DOHH2 (cell line): ENCODE data around the gene B3GLCT.

Experiments
- H3F3A ChIP-seq: fragments of 200-600 bp; sonication (generic), shearing (Covaris generic); 2 replicates; pipeline ENCODE4 v1.6.0; 2016; ENCODE audit warnings: antibody characterized with exemption, mild to moderate bottlenecking; ENCODE audit not compliant: control insufficient read depth, insufficient read depth
- H3K27ac ChIP-seq: fragments of 200-600 bp; sonication (generic); 2 replicates; pipeline ENCODE4 v1.5.1; 2014; ENCODE audit warnings: low read depth, mild to moderate bottlenecking, low read length, moderate library complexity
- H3K27me3 ChIP-seq: fragments of 200-600 bp; sonication (generic); 2 replicates; pipeline ENCODE4 v1.6.1; 2014; ENCODE audit warnings: mild to moderate bottlenecking, low read length, mixed read lengths; ENCODE audit not compliant: control insufficient read depth
- H3K36me3 ChIP-seq: fragments of 200-600 bp; sonication (generic); 2 replicates; pipeline ENCODE4 v1.6.1; 2014; ENCODE audit warnings: mild to moderate bottlenecking, low read length, moderate library complexity, mixed read lengths; ENCODE audit not compliant: control insufficient read depth
- H3K4me1 ChIP-seq: fragments of 200-600 bp; sonication (generic); 2 replicates; pipeline ENCODE4 v1.6.1; 2014; ENCODE audit warnings: mild to moderate bottlenecking, low read length, mixed read lengths; ENCODE audit not compliant: control insufficient read depth
- H3K4me2 ChIP-seq: fragments of 200-600 bp; sonication (generic); 2 replicates; pipeline ENCODE4 v1.6.0; 2014; ENCODE audit warnings: mild to moderate bottlenecking, low read length, moderate library complexity
- H3K4me3 ChIP-seq: fragments of 200-600 bp; sonication (generic); 2 replicates; pipeline ENCODE4 v1.5.1; 2014; ENCODE audit warnings: mild to moderate bottlenecking, low read length, mixed read lengths
- H3K79me2 ChIP-seq: fragments of 200-600 bp; sonication (generic); 2 replicates; pipeline ENCODE4 v1.6.1; 2014; ENCODE audit warnings: mild to moderate bottlenecking, low read length, mixed read lengths; ENCODE audit not compliant: control insufficient read depth
- H3K9me2 ChIP-seq: fragments of 200-600 bp; sonication (generic); replicated peaks from 2 replicates; pipeline ENCODE4 v1.6.1; 2014; ENCODE audit warnings: mild to moderate bottlenecking, low read length, mixed read lengths; ENCODE audit not compliant: control insufficient read depth
- H3K9me3 ChIP-seq: fragments of 200-600 bp; sonication (generic); 2 replicates; pipeline ENCODE4 v1.6.1; 2014; ENCODE audit warnings: antibody characterized with exemption, low read length, mixed read lengths; ENCODE audit not compliant: control insufficient read depth, insufficient read depth
- H4K20me1 ChIP-seq: fragments of 200-600 bp; sonication (generic); 2 replicates; pipeline ENCODE4 v1.6.0; 2014; ENCODE audit warnings: low read depth, mild to moderate bottlenecking, antibody characterized with exemption, low read length, moderate library complexity; ENCODE audit not compliant: control insufficient read depth, insufficient read depth
- CTCF ChIP-seq: fragments of 200-600 bp; sonication (generic); IDR thresholded peaks from one replicate; pipeline ENCODE4 v1.5.1; 2014; ENCODE audit warnings: antibody characterized with exemption, mild to moderate bottlenecking, low read depth, low read length; ENCODE audit not compliant: poor library complexity, severe bottlenecking
- EZH2phosphoT487 ChIP-seq: fragments of 200-600 bp; sonication (generic); IDR thresholded peaks from 2 replicates; pipeline ENCODE4 v1.6.1; 2017; ENCODE audit warnings: borderline replicate concordance, mild to moderate bottlenecking, antibody characterized with exemption, low read length, moderate library complexity, mixed read lengths

Gene B3GLCT

GRCh38 chr13:31161557-31162150 is 38.1 kb upstream of the B3GLCT start, which contains the start of gene HSPH1:
Gene HSPH1, minus strand, starts transcription at chr13:31161904. Its CDS starts 322 bp downstream, at chr13:31161582.
- H3K4me1 ChIP-seq, result peaks cover 25% of the 10 kb centered on the region
- TF ChIP-seq EZH2phosphoT487 (no peak), CTCF (peak; percentile 30)
- no peaks in the 10 kb centered on the region for H3F3A ChIP-seq
- peaks cover 60% of the 10 kb centered on the region for H3K79me2 ChIP-seq
- peak within 1 kb of the TSS; percentile 62 for H3K27ac ChIP-seq
- peaks cover 15% of the 10 kb centered on the region; the same call in 1 of the 2 replicates for H4K20me1 ChIP-seq
- no peaks in the 10 kb centered on the region for H3K9me3 ChIP-seq
- H3K27me3 ChIP-seq, result no peaks in the 10 kb centered on the region
- H3K9me2 ChIP-seq, result no peaks in the 10 kb centered on the region
- peak within 1 kb of the TSS; percentile 95 for H3K4me2 ChIP-seq
- peak within 1 kb of the TSS; percentile 78 for H3K4me3 ChIP-seq
- H3K36me3 ChIP-seq, result peaks cover 47% of the 10 kb centered on the region

GRCh38 chr13:31162151-31163008 is 37.4 kb upstream of the B3GLCT start:
- Histone ChIP-seq H3K79me2 (peaks cover 53% of the 10 kb centered on the region), H3K4me2 (peak overlapping the region; percentile 95), H3K36me3 (peaks cover 39% of the 10 kb centered on the region), H3K27me3 (no peaks in the 10 kb centered on the region), H3F3A (no peaks in the 10 kb centered on the region), H3K4me1 (peaks cover 25% of the 10 kb centered on the region), H3K9me3 (no peaks in the 10 kb centered on the region), H3K9me2 (no peaks in the 10 kb centered on the region), H4K20me1 (peaks cover 15% of the 10 kb centered on the region; the same call in 1 of the 2 replicates), H3K27ac (peak overlapping the region; percentile 62), H3K4me3 (peak overlapping the region; percentile 78)
- TF ChIP-seq EZH2phosphoT487 (no peak), CTCF (no peak)

GRCh38 chr13:31166591-31166990 is 33.2 kb upstream of the B3GLCT start:
- H3K9me2 ChIP-seq, result no peaks in the 10 kb centered on the region
- H3K36me3 ChIP-seq, result no peaks in the 10 kb centered on the region; the same call in 1 of the 2 replicates
- H3F3A ChIP-seq, result no peaks in the 10 kb centered on the region
- H3K4me1 ChIP-seq, result peaks cover 10% of the 10 kb centered on the region
- H3K4me3 ChIP-seq, result no peak overlapping the region
- no peaks in the 10 kb centered on the region for H3K27me3 ChIP-seq
- no peaks in the 10 kb centered on the region for H4K20me1 ChIP-seq
- peaks cover 11% of the 10 kb centered on the region for H3K79me2 ChIP-seq
- no peak overlapping the region for H3K27ac ChIP-seq
- no peak for TF ChIP-seq EZH2phosphoT487
- no peak for TF ChIP-seq CTCF
- H3K4me2 ChIP-seq, result no peak overlapping the region
- no peaks in the 10 kb centered on the region for H3K9me3 ChIP-seq
